Panc1 (cell line): ENCODE measurements around the gene MACROD2. TPM values are rescaled to one million over a fixed set of nuclear protein-coding genes. Genes with fewer than 3 reads are reported as not detected.

Experiments
- ATAC-seq: fragments of 200-7000 bp; cut with Tn5 transposase; 2 replicates; pipeline ENCODE4 v1.9.1; 2020; ENCODE audit warnings: mild to moderate bottlenecking, moderate library complexity
- BruUV-seq: library from RNA; stranded (reverse); fragments of 400-500 nt; replicated peaks from 2 replicates; lab custom pipeline; 2021; lab: Mats Ljungman, UMichigan
- CTCF ChIA-PET: fragments of 300-600 bp; sonication (Branson Sonifier 250); formaldehyde crosslinking; loops from one replicate; lab custom pipeline; 2022; ENCODE audit warnings: antibody characterized with exemption; lab: Charles Lee
- POLR2A ChIA-PET: fragments of 300-600 bp; sonication (Branson Sonifier 250); formaldehyde crosslinking; loops from one replicate; lab custom pipeline; 2022; ENCODE audit warnings: antibody characterized with exemption; lab: Charles Lee
- DNase-seq: peaks from one replicate; pipeline ENCODE4 v3.0.0-alpha.2; 2010; ENCODE audit warnings: low read depth, low spot score
- H3K27ac ChIP-seq: 2 replicates; pipeline ENCODE4 v1.5.1; 2011; ENCODE audit warnings: mild to moderate bottlenecking, low read length, inconsistent platforms
- H3K27me3 ChIP-seq: fragments of 200-500 bp; sonication (Bioruptor generic); 2 replicates; pipeline ENCODE4 v1.6.0; 2014; ENCODE audit warnings: low read length, inconsistent platforms; ENCODE audit not compliant: control insufficient read depth, insufficient read depth
- H3K36me3 ChIP-seq: fragments of 200-500 bp; sonication (Bioruptor generic); 2 replicates; pipeline ENCODE4 v1.5.1; 2014; ENCODE audit warnings: inconsistent platforms, mild to moderate bottlenecking, low read length, moderate library complexity; ENCODE audit not compliant: control insufficient read depth, insufficient read depth
- H3K4me1 ChIP-seq: 2 replicates; pipeline ENCODE4 v1.5.1; 2011; ENCODE audit warnings: inconsistent platforms, mild to moderate bottlenecking, low read length, moderate library complexity; ENCODE audit not compliant: control insufficient read depth, insufficient read depth
- H3K4me3 ChIP-seq, 2 experiments: 2 replicates each; pipeline ENCODE4 v1.5.1; 2011 to 2012; ENCODE audit warnings: low read depth in 2 of 2, low read length in 2 of 2, mild to moderate bottlenecking in 2 of 2, inconsistent platforms in 1 of 2, moderate library complexity in 1 of 2
- H3K9me3 ChIP-seq: fragments of 200-500 bp; sonication (Bioruptor generic); 2 replicates; pipeline ENCODE4 v1.5.1; 2014; ENCODE audit warnings: low read depth, mild to moderate bottlenecking, inconsistent platforms, low read length, moderate library complexity; ENCODE audit not compliant: control insufficient read depth, insufficient read depth
- POLR2AphosphoS5 ChIP-seq: IDR thresholded peaks from 2 replicates; pipeline ENCODE4 v1.6.1; 2012; ENCODE audit warnings: mild to moderate bottlenecking, low read depth, low read length, moderate library complexity
- SIN3A ChIP-seq: IDR thresholded peaks from 2 replicates; pipeline ENCODE4 v1.6.1; 2012; ENCODE audit warnings: low read depth, mild to moderate bottlenecking, low read length, moderate library complexity, borderline replicate concordance; ENCODE audit not compliant: insufficient read depth
- TCF7L2 ChIP-seq: IDR thresholded peaks from 2 replicates; pipeline ENCODE4 v1.6.1; 2011; ENCODE audit warnings: mild to moderate bottlenecking, low read depth, low read length, inconsistent platforms
- in situ Hi-C: cut with HindIII; loops from 2 replicates; pipeline ENCODE4 v1.10.0; 2016; ENCODE audit warnings: low sequenced_read_pairs, low pct_unique_long_range_greater_than_20kb
- intact Hi-C: fragments of 100-400 bp; cut with micrococcal nuclease; formaldehyde crosslinking; loops from one replicate; pipeline ENCODE4 v1.10.0; 2022; ENCODE audit not compliant: unreplicated experiment
- total RNA-seq: library from RNA; stranded (reverse); gene quantifications from one replicate; pipeline ENCODE4 v1.2.1, GENCODE V29; 2021; ENCODE audit not compliant: unreplicated experiment
- TF ChIP-seq, protein P1 (sequence below): fragments of 450-650 bp; IDR thresholded peaks from 2 replicates; pipeline ENCODE4 v1.5.1; 2017; ENCODE audit warnings: mild to moderate bottlenecking
- TF ChIP-seq, protein P2 (sequence below), 2 experiments: IDR thresholded peaks; 2 replicates each; pipeline ENCODE4 v1.6.1; 2011 to 2012; ENCODE audit warnings: low read depth in 2 of 2, control low read depth in 1 of 2, low read length in 1 of 2, mild to moderate bottlenecking in 1 of 2, moderate library complexity in 1 of 2; ENCODE audit not compliant: insufficient read depth in 1 of 2

The MACROD2 gene
- total RNA-seq, 1 experiment from 2014 or later, result 1.2 TPM

DNA sequence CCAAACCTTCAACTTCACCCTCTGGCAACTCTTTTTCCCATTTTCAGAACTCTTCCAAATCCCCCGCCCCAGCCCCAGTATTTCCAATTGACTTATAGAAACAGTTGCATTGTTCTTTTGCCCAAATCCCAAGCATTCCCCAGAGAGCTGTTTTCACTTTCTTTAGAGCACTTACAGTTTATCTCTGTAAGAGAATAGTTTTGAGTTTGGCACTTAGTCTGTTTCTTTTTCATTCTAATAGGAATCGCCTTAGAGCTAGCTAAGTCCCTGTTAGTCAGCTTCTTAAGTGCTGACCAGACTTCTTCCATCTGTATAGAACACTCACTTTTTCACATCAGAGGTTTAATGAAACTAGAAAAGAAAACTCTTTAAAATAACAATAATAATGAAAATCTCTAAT lies 716.3 kb downstream of the MACROD2 start:
- no peak overlapping the region for H3K27ac ChIP-seq
- POLR2A ChIA-PET, result no interaction called here

DNA sequence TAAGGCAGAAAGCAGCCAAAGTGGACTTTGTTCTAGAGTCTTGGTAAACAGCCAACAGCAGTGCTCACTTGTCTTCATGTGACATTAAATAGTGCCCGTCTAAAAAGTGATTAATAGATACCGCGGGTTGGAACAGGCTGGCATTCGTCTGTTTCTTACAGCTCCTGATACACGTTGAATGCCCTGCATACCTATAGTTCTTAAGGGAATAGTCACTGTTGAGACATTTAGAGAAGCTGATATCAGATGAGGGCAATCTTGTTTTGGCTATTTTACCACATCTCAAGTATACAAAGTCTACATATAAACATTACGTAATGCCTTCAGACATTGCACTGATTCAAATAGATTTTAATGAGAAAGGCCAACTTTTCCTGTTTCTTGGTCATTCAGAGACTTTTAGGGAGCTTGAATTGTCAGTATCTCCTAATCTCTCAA lies 717.0 kb downstream of the MACROD2 start:
- H3K27ac ChIP-seq, result no peak overlapping the region
- H3K36me3 ChIP-seq, result no peaks in the 10 kb centered on the region
- no peaks in the 10 kb centered on the region for H3K9me3 ChIP-seq
- no peaks in the 10 kb centered on the region for H3K27me3 ChIP-seq
- ChIA-PET POLR2A (no interaction called here), CTCF (no interaction called here)
- peak; percentile 15 for DNase-seq
- no peaks in the 10 kb centered on the region for H3K4me1 ChIP-seq
- TF ChIP-seq POLR2AphosphoS5, result no peak
- no peak for TF ChIP-seq TCF7L2
- no peak for TF ChIP-seq SIN3A
- TF ChIP-seq, protein P1, sequence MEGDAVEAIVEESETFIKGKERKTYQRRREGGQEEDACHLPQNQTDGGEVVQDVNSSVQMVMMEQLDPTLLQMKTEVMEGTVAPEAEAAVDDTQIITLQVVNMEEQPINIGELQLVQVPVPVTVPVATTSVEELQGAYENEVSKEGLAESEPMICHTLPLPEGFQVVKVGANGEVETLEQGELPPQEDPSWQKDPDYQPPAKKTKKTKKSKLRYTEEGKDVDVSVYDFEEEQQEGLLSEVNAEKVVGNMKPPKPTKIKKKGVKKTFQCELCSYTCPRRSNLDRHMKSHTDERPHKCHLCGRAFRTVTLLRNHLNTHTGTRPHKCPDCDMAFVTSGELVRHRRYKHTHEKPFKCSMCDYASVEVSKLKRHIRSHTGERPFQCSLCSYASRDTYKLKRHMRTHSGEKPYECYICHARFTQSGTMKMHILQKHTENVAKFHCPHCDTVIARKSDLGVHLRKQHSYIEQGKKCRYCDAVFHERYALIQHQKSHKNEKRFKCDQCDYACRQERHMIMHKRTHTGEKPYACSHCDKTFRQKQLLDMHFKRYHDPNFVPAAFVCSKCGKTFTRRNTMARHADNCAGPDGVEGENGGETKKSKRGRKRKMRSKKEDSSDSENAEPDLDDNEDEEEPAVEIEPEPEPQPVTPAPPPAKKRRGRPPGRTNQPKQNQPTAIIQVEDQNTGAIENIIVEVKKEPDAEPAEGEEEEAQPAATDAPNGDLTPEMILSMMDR, result no peak
- intact Hi-C loops (no loop called here), in situ Hi-C loops (no loop called here)
- no TSS peak for BruUV-seq
- H3K4me3 ChIP-seq, result no peak overlapping the region
- ATAC-seq, result no peak

More for the DNA sequence above, 716.3 kb downstream of the MACROD2 start:
- Histone ChIP-seq H3K9me3 (no peaks in the 10 kb centered on the region), H3K4me1 (no peaks in the 10 kb centered on the region), H3K36me3 (no peaks in the 10 kb centered on the region), H3K27me3 (no peaks in the 10 kb centered on the region), H3K4me3 (no peak overlapping the region)
- DNase-seq (no peak), ATAC-seq (no peak)
- BruUV-seq, result no TSS peak
- TF ChIP-seq, protein P2, sequence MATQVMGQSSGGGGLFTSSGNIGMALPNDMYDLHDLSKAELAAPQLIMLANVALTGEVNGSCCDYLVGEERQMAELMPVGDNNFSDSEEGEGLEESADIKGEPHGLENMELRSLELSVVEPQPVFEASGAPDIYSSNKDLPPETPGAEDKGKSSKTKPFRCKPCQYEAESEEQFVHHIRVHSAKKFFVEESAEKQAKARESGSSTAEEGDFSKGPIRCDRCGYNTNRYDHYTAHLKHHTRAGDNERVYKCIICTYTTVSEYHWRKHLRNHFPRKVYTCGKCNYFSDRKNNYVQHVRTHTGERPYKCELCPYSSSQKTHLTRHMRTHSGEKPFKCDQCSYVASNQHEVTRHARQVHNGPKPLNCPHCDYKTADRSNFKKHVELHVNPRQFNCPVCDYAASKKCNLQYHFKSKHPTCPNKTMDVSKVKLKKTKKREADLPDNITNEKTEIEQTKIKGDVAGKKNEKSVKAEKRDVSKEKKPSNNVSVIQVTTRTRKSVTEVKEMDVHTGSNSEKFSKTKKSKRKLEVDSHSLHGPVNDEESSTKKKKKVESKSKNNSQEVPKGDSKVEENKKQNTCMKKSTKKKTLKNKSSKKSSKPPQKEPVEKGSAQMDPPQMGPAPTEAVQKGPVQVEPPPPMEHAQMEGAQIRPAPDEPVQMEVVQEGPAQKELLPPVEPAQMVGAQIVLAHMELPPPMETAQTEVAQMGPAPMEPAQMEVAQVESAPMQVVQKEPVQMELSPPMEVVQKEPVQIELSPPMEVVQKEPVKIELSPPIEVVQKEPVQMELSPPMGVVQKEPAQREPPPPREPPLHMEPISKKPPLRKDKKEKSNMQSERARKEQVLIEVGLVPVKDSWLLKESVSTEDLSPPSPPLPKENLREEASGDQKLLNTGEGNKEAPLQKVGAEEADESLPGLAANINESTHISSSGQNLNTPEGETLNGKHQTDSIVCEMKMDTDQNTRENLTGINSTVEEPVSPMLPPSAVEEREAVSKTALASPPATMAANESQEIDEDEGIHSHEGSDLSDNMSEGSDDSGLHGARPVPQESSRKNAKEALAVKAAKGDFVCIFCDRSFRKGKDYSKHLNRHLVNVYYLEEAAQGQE (IDR thresholded peaks at IDR 0.05; ENCODE audit: insufficient read depth in 1 of 2, low read depth in 2 of 2, low read length in 1 of 2), result no peak
- TF ChIP-seq SIN3A, result no peak
- TF ChIP-seq, protein P1, result no peak
- TF ChIP-seq TCF7L2, result no peak
- TF ChIP-seq POLR2AphosphoS5, result no peak
- CTCF ChIA-PET, result no interaction called here
- intact Hi-C loops (no loop called here), in situ Hi-C loops (no loop called here)
